NAMALWA (cell line): ENCODE results near the gene CENPW.

Experiments used
- DNase-seq: peaks from one replicate; pipeline ENCODE4 v3.0.0-alpha.2; 2015; ENCODE audit warnings: low spot score

The CENPW gene

GRCh38 chr6:126373344-126373743, 33.4 kb downstream of the CENPW start:
- no peak for DNase-seq

GRCh38 chr6:126374372-126374771, 34.5 kb downstream of the CENPW start:
- DNase-seq: no peak

GRCh38 chr6:126376682-126377081, 36.8 kb downstream of the CENPW start:
- DNase-seq: no peak

- no peak for DNase-seq
Measured at GRCh38 chr6:126377594-126378153, 37.8 kb downstream of the CENPW start.

- DNase-seq: no peak
Measured at GRCh38 chr6:126380072-126380583, 40.2 kb downstream of the CENPW start.

GRCh38 chr6:126381498-126381897, 41.6 kb downstream of the CENPW start:
- no peak for DNase-seq

- no peak for DNase-seq
Measured at GRCh38 chr6:126383203-126383602, 43.3 kb downstream of the CENPW start.

GRCh38 chr6:126385536-126385935, 45.6 kb downstream of the CENPW start:
- DNase-seq: no peak

- no peak for DNase-seq
Measured at GRCh38 chr6:126388104-126388598, 48.2 kb downstream of the CENPW start.

GRCh38 chr6:126396131-126396530, 56.2 kb downstream of the CENPW start:
- DNase-seq: no peak
